OCI-LY1 (cell line): ENCODE data around the gene MLC1.

Experiments used
- EZH2 ChIP-seq: fragments of 200-600 bp; sonication (generic), shearing (Covaris generic); IDR thresholded peaks from 2 replicates; pipeline ENCODE4 v1.8.0; 2017; ENCODE audit warnings: borderline replicate concordance, mixed run types, mild to moderate bottlenecking, antibody characterized with exemption, low read length, moderate library complexity, mixed read lengths
- TF ChIP-seq, protein P1 (sequence below): fragments of 200-600 bp; sonication (generic), shearing (Covaris generic); IDR thresholded peaks from 2 replicates; pipeline ENCODE4 v1.5.1; 2017; ENCODE audit warnings: mild to moderate bottlenecking, antibody characterized with exemption, low read length, moderate library complexity, mixed read lengths

DNA sequence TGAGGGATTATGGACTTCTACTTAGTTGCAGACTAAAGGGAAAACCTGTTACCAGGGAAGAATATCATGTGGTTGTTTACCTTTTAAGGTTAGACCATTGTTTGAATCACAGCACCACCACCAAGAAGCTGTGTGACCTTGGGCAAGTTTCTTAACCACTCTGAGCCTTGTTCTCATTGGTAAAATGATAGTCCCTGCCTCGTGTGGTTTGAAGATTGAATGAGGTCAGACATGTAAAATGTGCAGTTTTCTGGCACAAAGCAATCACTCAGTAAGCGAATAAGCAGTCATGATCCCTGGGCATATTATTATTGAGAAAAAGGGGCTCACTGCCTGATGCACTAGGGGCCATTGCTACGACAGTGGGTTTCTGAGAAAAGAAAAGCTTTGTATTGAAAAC is 32.9 kb upstream of the MLC1 start:
- TF ChIP-seq, protein P1, sequence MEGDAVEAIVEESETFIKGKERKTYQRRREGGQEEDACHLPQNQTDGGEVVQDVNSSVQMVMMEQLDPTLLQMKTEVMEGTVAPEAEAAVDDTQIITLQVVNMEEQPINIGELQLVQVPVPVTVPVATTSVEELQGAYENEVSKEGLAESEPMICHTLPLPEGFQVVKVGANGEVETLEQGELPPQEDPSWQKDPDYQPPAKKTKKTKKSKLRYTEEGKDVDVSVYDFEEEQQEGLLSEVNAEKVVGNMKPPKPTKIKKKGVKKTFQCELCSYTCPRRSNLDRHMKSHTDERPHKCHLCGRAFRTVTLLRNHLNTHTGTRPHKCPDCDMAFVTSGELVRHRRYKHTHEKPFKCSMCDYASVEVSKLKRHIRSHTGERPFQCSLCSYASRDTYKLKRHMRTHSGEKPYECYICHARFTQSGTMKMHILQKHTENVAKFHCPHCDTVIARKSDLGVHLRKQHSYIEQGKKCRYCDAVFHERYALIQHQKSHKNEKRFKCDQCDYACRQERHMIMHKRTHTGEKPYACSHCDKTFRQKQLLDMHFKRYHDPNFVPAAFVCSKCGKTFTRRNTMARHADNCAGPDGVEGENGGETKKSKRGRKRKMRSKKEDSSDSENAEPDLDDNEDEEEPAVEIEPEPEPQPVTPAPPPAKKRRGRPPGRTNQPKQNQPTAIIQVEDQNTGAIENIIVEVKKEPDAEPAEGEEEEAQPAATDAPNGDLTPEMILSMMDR = no peak
- TF ChIP-seq EZH2 = no peak
